Right atrium auricular region (tissue), 2 donors: ENCODE data around the gene MCF2L. TPM values are rescaled to one million over a fixed set of nuclear protein-coding genes. Genes with fewer than 3 reads are reported as not detected.
A peak's percentile ranks its signal among the peaks of the same experiment; 100 is the strongest.

ENCODE experiments used
- DNase-seq: peaks from one replicate; pipeline ENCODE4 v3.0.0-alpha.2; 2019; ENCODE audit warnings: low spot score
- H3K27ac ChIP-seq, 2 donors: fragments of 200-600 bp; sonication (generic); 1 replicate in 1 of 2; 2 replicates in 1 of 2; pipeline ENCODE4 v1.5.1; 2016 to 2019
- H3K27me3 ChIP-seq, 2 donors: fragments of 200-600 bp; sonication (generic); one replicate each; pipeline versions ENCODE4 v1.5.1 to v1.6.0; 2017 to 2019
- H3K36me3 ChIP-seq: fragments of 200-600 bp; sonication (generic); one replicate; pipeline ENCODE4 v1.5.1; 2016
- H3K4me1 ChIP-seq, 2 donors: fragments of 200-600 bp; sonication (generic); one replicate each; pipeline versions ENCODE4 v1.5.1 to v1.6.0; 2017 to 2019
- H3K4me3 ChIP-seq, 2 donors: fragments of 200-600 bp; sonication (generic); 1 replicate in 1 of 2; 2 replicates in 1 of 2; pipeline ENCODE4 v1.5.1; 2017 to 2019; ENCODE audit warnings: mild to moderate bottlenecking in 1 of 2, moderate library complexity in 1 of 2
- H3K9me3 ChIP-seq, 2 donors: fragments of 200-600 bp; sonication (generic); one replicate each; pipeline ENCODE4 v1.5.1; 2019
- total RNA-seq, 2 donors: library from RNA; depleted of rRNA; stranded (reverse); fragments of >200 nt; gene quantifications; one replicate each; pipeline ENCODE4 v1.1.0, GENCODE V29; 2016
- TF ChIP-seq, protein P1 (sequence below), 2 donors: fragments of 200-600 bp; sonication (generic); IDR thresholded peaks; one replicate each; pipeline ENCODE4 v1.5.1; 2019; ENCODE audit warnings: antibody characterized with exemption in 2 of 2

MCF2L gene
- total RNA-seq, 2 donors from 2014 or later = 17.1 to 21.6 TPM

DNA sequence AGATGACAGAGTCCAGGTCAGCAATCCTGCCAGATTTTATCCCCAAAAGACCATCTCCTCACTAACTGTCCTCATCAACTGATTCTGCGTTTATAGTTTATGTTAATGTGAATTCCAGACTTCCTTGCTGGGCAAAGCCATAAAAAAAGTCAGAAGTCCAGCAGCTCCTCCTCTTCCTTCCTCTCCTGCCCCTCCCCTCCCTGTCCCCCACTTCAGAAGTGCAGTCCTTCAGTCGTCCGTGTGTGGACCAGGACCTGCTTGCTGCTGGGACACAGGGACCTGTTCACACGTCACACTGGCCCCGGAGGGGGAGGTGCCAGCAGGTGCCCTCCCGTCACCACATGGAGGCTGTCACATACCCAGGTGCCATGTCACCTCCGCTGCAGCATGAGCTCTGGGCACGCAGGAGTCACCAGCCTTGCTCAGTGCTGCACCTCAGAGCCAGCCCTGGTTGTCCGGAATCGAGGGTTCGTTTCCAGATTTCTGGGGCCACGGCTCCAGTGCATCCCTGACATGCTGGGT lies 4.0 kb upstream of the MCF2L start:
- no peak for DNase-seq
- H3K27me3 ChIP-seq = no peaks in the 10 kb centered on the region

DNA sequence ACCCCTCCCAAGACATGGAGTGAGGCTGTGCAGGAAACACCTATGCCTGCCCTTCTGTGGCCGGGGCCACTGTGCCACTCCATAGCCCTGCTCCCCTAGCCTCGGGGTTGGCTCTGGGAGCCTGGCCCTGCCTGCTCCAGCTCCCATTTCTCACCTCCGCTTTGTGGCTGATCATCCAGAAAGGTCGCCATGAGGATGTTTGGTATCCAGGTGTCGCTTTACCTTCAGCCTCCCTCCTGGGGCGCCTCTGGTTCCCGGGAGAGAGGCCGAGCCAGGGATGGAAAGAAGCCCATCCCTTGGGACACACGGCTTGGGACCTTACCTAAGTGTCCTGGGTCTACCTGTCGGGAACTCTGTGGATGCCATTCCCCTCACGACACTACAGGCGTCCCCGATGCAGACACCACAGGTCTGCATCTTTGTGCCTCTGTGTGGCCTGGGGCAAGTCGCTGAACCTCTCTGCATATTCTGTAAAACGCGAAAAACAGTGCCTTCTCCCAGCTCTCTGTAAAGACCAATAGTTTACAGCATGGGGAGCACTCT lies 3.4 kb upstream of the MCF2L start:
- Histone ChIP-seq H3K36me3 (no peaks in the 10 kb centered on the region), H3K9me3 (no peaks in the 10 kb centered on the region), H3K27me3 (no peaks in the 10 kb centered on the region), H3K27ac (peak overlapping the region; percentile 48 to 68), H3K4me1 (peaks cover 0 to 27% of the 10 kb centered on the region in 2 donors), H3K4me3 (no peak overlapping the region)
- DNase-seq = no peak
- TF ChIP-seq, protein P1, sequence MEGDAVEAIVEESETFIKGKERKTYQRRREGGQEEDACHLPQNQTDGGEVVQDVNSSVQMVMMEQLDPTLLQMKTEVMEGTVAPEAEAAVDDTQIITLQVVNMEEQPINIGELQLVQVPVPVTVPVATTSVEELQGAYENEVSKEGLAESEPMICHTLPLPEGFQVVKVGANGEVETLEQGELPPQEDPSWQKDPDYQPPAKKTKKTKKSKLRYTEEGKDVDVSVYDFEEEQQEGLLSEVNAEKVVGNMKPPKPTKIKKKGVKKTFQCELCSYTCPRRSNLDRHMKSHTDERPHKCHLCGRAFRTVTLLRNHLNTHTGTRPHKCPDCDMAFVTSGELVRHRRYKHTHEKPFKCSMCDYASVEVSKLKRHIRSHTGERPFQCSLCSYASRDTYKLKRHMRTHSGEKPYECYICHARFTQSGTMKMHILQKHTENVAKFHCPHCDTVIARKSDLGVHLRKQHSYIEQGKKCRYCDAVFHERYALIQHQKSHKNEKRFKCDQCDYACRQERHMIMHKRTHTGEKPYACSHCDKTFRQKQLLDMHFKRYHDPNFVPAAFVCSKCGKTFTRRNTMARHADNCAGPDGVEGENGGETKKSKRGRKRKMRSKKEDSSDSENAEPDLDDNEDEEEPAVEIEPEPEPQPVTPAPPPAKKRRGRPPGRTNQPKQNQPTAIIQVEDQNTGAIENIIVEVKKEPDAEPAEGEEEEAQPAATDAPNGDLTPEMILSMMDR (IDR thresholded peaks at IDR 0.05) = no peak

More for the DNA sequence above, 4.0 kb upstream of the MCF2L start:
- TF ChIP-seq, protein P1 (IDR thresholded peaks at IDR 0.05) = no peak
- H3K4me1 ChIP-seq = peaks cover 0 to 25% of the 10 kb centered on the region in 2 donors
- H3K9me3 ChIP-seq = no peaks in the 10 kb centered on the region
- H3K36me3 ChIP-seq = no peaks in the 10 kb centered on the region
- no peak overlapping the region for H3K4me3 ChIP-seq
- H3K27ac ChIP-seq = peak overlapping the region; percentile 48 to 68

DNA sequence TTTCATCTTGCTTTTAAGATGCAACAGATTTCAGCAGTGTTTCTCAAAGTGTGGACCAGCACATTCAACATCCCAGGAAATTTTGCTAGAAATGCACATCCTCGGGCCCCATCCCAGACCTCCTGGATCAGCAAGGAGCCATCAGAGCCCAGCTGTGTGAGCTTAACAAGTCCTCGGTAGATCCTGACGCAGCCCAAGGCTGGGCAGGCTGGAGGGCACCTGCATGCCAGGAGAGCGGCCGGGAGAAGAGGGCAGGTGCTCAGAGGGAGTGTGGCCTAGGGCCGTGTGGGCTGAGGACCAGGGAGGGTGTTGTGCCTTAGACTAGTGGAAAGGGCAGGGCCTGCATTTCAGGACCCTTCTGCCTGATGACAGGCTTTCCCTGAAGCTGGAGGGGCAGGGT lies 2.2 kb upstream of the MCF2L start:
- H3K27me3 ChIP-seq = no peaks in the 10 kb centered on the region

DNA sequence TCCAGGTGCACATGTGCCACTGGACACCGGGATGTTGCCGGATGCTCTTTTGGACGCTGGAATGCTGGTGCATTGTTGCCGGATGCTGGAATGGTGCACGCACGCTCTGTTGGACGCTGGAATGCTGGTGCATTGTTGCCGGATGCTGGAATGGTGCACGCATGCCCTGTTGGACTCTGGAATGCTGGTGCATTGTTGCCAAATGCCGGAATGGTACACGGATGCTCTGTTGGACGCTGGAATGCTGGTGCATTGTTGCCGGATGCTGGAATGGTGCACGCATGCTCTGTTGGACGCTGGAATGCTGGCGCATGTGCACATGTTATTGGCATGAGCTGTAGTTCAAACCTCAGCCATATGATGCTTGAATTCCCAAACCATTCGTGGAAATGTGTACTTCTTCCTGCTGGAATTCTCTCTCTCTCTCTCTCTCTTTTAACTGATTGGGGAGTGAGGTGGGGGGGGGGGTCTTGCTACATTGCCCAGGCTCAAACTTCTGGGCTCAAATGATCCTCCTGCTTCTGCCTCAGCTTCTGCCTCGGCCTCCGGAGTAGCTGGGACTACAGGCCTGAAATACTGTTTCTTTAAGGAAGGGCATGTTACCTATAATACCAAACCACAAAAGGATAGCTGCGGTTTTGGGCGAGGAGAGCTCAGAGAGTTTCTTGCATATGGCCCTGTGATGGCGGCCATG lies 1.2 kb upstream of the MCF2L start:
- peak overlapping the region; percentile 87 to 94 for H3K27ac ChIP-seq
- no peaks in the 10 kb centered on the region for H3K36me3 ChIP-seq
- no peaks in the 10 kb centered on the region for H3K27me3 ChIP-seq
- no peak for DNase-seq
- H3K4me3 ChIP-seq = peak overlapping the region; percentile 53 to 65
- TF ChIP-seq, protein P1 (IDR thresholded peaks at IDR 0.05) = no peak
- H3K4me1 ChIP-seq = peaks cover 0 to 27% of the 10 kb centered on the region in 2 donors
- no peaks in the 10 kb centered on the region for H3K9me3 ChIP-seq

More for the DNA sequence above, 2.2 kb upstream of the MCF2L start:
- TF ChIP-seq, protein P1 (IDR thresholded peaks at IDR 0.05) = no peak
- DNase-seq = no peak
- H3K4me3 ChIP-seq = no peak overlapping the region
- H3K4me1 ChIP-seq = peaks cover 0 to 27% of the 10 kb centered on the region in 2 donors
- no peaks in the 10 kb centered on the region for H3K9me3 ChIP-seq
- H3K36me3 ChIP-seq = no peaks in the 10 kb centered on the region
- peak overlapping the region in 1 of 2 donors; percentile 26 for H3K27ac ChIP-seq

DNA sequence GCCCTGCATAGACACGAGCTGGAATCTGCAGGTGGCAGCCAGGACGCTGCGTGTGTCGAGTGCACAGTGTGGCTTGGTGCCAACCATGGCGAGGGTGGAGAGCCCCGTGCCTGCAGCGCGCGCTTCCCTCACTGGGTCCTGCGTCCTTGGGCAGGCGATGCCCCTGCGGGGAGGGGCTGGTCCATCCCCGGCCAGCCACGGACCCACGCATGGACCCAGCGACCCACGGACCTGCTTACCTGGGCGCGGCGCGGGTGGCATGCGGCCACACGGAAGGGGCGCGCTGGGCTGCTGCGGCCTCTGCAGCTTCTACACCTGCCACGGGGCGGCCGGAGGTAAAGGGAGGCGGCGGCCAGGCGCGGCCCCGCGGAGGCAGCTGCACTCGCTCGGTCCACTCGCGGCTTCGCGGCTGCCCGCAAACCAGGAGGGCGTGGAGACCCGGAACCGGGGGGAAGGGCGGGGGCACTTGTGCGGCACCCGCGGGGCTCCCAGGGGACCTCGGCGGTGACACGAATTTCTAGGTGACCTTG lies 569 bp upstream of the MCF2L start:
- Histone ChIP-seq H3K27me3 (no peaks in the 10 kb centered on the region), H3K27ac (peak overlapping the region; percentile 87 to 94)
- DNase-seq = no peak

More for the DNA sequence above, 569 bp upstream of the MCF2L start:
- peaks cover 0 to 27% of the 10 kb centered on the region in 2 donors for H3K4me1 ChIP-seq
- H3K9me3 ChIP-seq = no peaks in the 10 kb centered on the region
- H3K36me3 ChIP-seq = no peaks in the 10 kb centered on the region
- TF ChIP-seq, protein P1 (IDR thresholded peaks at IDR 0.05) = no peak
- peak overlapping the region; percentile 53 to 65 for H3K4me3 ChIP-seq
